Type B pancreatic cell (in vitro differentiated cells): ENCODE measurements around the gene PPM1F. TPM values are rescaled to one million over a fixed set of nuclear protein-coding genes. Genes with fewer than 3 reads are reported as not detected.
"Not testable (repeated sequence)": the region's sequence is repeated elsewhere in the genome, so short reads cannot be mapped to it uniquely, and the experiment has no call there.

ENCODE experiments used
- DNase-seq: peaks from one replicate; pipeline ENCODE4 v3.0.0; 2021; ENCODE audit warnings: mixed read lengths; ENCODE audit not compliant: unreplicated experiment; ENCODE audit errors: extremely low spot score
- H3K27ac Mint-ChIP-seq: 2 replicates; pipeline ENCODE4 v1.8.0; 2021; ENCODE audit warnings: mild to moderate bottlenecking, mixed read lengths
- H3K27me3 Mint-ChIP-seq: 2 replicates; pipeline ENCODE4 v1.8.0; 2021; ENCODE audit warnings: mixed read lengths
- H3K36me3 Mint-ChIP-seq: 2 replicates; pipeline ENCODE4 v1.8.0; 2021; ENCODE audit warnings: mixed read lengths
- H3K4me1 Mint-ChIP-seq: one replicate; pipeline ENCODE4 v1.8.0; 2021; ENCODE audit warnings: mixed read lengths; ENCODE audit not compliant: unreplicated experiment
- H3K4me3 Mint-ChIP-seq: 2 replicates; pipeline ENCODE4 v1.8.0; 2021; ENCODE audit warnings: mild to moderate bottlenecking, mixed read lengths
- H3K9me3 Mint-ChIP-seq: 2 replicates; pipeline ENCODE4 v1.8.0; 2021; ENCODE audit warnings: mixed read lengths
- total RNA-seq: library from RNA; stranded (reverse); gene quantifications from 2 replicates; pipeline ENCODE4 v1.2.1, GENCODE V29; 2021; ENCODE audit warnings: low replicate concordance
- TF ChIP-seq, protein P1 (sequence below): fragments of 200-600 bp; sonication (generic); conservative IDR thresholded peaks from 2 replicates; pipeline ENCODE4 v1.5.0; 2021; ENCODE audit warnings: antibody characterized with exemption, mild to moderate bottlenecking

The PPM1F gene
- total RNA-seq, 1 donor from 2014 or later: 25.1 TPM

GRCh38 chr22:21917959-21918261 lies 34.7 kb downstream of the PPM1F start:
- no peak for DNase-seq
- Mint-ChIP-seq H3K36me3 (no peaks in the 10 kb centered on the region), H3K27ac (no peak overlapping the region), H3K4me3 (no peak overlapping the region), H3K9me3 (no peaks in the 10 kb centered on the region), H3K4me1 (peaks cover 8% of the 10 kb centered on the region), H3K27me3 (no peaks in the 10 kb centered on the region)
- TF ChIP-seq, protein P1, sequence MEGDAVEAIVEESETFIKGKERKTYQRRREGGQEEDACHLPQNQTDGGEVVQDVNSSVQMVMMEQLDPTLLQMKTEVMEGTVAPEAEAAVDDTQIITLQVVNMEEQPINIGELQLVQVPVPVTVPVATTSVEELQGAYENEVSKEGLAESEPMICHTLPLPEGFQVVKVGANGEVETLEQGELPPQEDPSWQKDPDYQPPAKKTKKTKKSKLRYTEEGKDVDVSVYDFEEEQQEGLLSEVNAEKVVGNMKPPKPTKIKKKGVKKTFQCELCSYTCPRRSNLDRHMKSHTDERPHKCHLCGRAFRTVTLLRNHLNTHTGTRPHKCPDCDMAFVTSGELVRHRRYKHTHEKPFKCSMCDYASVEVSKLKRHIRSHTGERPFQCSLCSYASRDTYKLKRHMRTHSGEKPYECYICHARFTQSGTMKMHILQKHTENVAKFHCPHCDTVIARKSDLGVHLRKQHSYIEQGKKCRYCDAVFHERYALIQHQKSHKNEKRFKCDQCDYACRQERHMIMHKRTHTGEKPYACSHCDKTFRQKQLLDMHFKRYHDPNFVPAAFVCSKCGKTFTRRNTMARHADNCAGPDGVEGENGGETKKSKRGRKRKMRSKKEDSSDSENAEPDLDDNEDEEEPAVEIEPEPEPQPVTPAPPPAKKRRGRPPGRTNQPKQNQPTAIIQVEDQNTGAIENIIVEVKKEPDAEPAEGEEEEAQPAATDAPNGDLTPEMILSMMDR: no peak

- H3K36me3 Mint-ChIP-seq: no peaks in the 10 kb centered on the region
- no peaks in the 10 kb centered on the region for H3K27me3 Mint-ChIP-seq
- TF ChIP-seq, protein P1: no peak
- H3K27ac Mint-ChIP-seq: no peak overlapping the region
- H3K9me3 Mint-ChIP-seq: no peaks in the 10 kb centered on the region
- H3K4me3 Mint-ChIP-seq: no peak overlapping the region
- peaks cover 8% of the 10 kb centered on the region for H3K4me1 Mint-ChIP-seq
- DNase-seq: no peak
Observed at GRCh38 chr22:21917181-21917958, 35.3 kb downstream of the PPM1F start.

DNA sequence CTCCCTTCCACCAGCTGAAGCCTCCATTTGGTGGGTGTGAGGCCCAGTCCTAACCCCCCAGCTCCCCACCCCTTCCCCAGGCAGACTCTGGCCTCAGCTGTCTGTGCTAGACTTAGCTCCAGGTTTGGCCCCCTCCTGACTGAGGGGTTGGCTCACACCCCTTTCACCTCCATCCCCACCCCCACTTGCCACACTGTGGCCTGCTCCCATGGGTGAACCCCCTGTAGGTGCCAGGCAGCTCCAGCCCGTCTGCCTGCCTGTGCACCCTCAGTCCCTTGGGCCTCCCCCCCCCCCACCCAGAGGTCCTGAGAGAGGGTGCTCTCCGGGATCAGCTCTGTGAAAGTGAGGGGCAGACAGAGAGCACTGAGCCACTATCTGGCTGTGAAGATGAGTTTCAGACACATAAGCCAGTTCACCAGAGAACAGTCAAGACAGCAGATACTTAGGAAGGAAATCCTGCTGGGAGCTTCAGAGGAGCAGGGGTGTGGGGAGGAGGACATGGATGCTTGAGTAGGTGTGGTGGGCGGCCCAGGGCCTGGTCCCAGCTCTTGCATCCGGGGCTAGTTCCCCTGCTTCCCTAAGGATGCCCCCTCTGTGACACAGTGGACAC lies 36.2 kb downstream of the PPM1F start:
- peaks cover 8% of the 10 kb centered on the region for H3K4me1 Mint-ChIP-seq
- TF ChIP-seq, protein P1: no peak
- H3K36me3 Mint-ChIP-seq: no peaks in the 10 kb centered on the region
- H3K27ac Mint-ChIP-seq: no peak overlapping the region
- no peak overlapping the region for H3K4me3 Mint-ChIP-seq
- no peaks in the 10 kb centered on the region for H3K9me3 Mint-ChIP-seq
- no peak for DNase-seq
- no peaks in the 10 kb centered on the region for H3K27me3 Mint-ChIP-seq

GRCh38 chr22:21915624-21916308 lies 36.9 kb downstream of the PPM1F start:
- DNase-seq: no peak
- Mint-ChIP-seq H3K27ac (no peak overlapping the region), H3K9me3 (no peaks in the 10 kb centered on the region), H3K4me3 (no peak overlapping the region), H3K4me1 (peaks cover 8% of the 10 kb centered on the region), H3K27me3 (no peaks in the 10 kb centered on the region), H3K36me3 (no peaks in the 10 kb centered on the region)
- TF ChIP-seq, protein P1: no peak

- not testable (repeated sequence) for DNase-seq, H3K4me1 Mint-ChIP-seq, H3K27ac Mint-ChIP-seq, H3K36me3 Mint-ChIP-seq, H3K9me3 Mint-ChIP-seq, H3K4me3 Mint-ChIP-seq, H3K27me3 Mint-ChIP-seq
Observed at GRCh38 chr22:21914033-21914642, 38.5 kb downstream of the PPM1F start.

DNA sequence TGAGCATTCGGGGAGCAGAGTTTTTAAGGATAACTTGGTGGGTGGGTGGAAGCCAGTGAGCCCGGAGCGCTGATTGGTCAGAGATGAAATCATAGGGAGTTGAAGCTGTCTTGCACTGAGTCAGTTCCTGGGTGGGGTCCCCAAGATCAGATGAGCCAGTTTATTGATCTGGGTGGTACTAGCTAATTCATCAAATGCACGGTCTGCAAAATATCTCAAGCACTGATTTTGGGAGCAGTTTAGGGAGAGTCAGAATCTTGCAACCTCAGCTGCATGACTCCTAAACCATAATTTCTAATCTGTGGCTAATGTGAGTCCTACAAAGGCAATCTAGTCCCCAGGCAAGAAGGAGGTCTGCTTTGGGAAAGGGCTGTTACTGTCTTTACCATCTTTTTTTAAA lies 42.3 kb downstream of the PPM1F start:
- not testable (repeated sequence) for H3K4me3 Mint-ChIP-seq, H3K9me3 Mint-ChIP-seq, H3K27me3 Mint-ChIP-seq, H3K36me3 Mint-ChIP-seq, H3K27ac Mint-ChIP-seq, DNase-seq, H3K4me1 Mint-ChIP-seq
